Natural killer cell (primary cell): ENCODE measurements around the gene GNG2. TPM values are rescaled to one million over a fixed set of nuclear protein-coding genes. Genes with fewer than 3 reads are reported as not detected.

ENCODE experiments used
- ATAC-seq, 3 donors: fragments of 150-1000 bp in 2 of 3; fragments of 200-7000 bp in 1 of 3; cut with Tn5 transposase; 1 replicate in 1 of 3; 2 replicates in 2 of 3; pipeline ENCODE4 v1.10.0; 2021; ENCODE audit warnings: mild to moderate bottlenecking in 2 of 3, moderate library complexity in 2 of 3
- DNase-seq, 2 donors: peaks; one replicate each; pipeline versions ENCODE4 v3.0.0 to v3.0.0-alpha.2; 2013 to 2021; ENCODE audit warnings: mixed read lengths in 1 of 2
- H3K27ac ChIP-seq: one replicate; pipeline ENCODE4 v1.5.1; 2013; ENCODE audit warnings: mild to moderate bottlenecking, low read length
- H3K27me3 ChIP-seq: one replicate; pipeline ENCODE4 v1.6.1; 2013; ENCODE audit warnings: low read length; ENCODE audit not compliant: control insufficient read depth, insufficient read depth
- H3K36me3 ChIP-seq: one replicate; pipeline ENCODE4 v1.6.1; 2013; ENCODE audit warnings: low read length; ENCODE audit not compliant: control insufficient read depth, insufficient read depth
- H3K4me1 ChIP-seq: one replicate; pipeline ENCODE4 v1.6.1; 2013; ENCODE audit warnings: low read length; ENCODE audit not compliant: control insufficient read depth, insufficient read depth
- H3K4me3 ChIP-seq: one replicate; pipeline ENCODE4 v1.5.1; 2013; ENCODE audit warnings: low read length
- H3K9me3 ChIP-seq: one replicate; pipeline ENCODE4 v1.6.1; 2013; ENCODE audit warnings: low read length; ENCODE audit not compliant: control insufficient read depth, insufficient read depth
- H3K27ac Mint-ChIP-seq, 2 donors: one replicate each; pipeline ENCODE4 v1.8.0; 2022; ENCODE audit warnings: mild to moderate bottlenecking in 2 of 2, mixed read lengths in 2 of 2, moderate library complexity in 1 of 2
- H3K27me3 Mint-ChIP-seq, 2 donors: one replicate each; pipeline ENCODE4 v1.8.0; 2022; ENCODE audit warnings: low read depth in 2 of 2, mixed read lengths in 2 of 2
- H3K36me3 Mint-ChIP-seq: one replicate; pipeline ENCODE4 v1.8.0; 2022; ENCODE audit warnings: mixed read lengths
- H3K4me1 Mint-ChIP-seq, 2 donors: one replicate each; pipeline ENCODE4 v1.8.0; 2022; ENCODE audit warnings: mixed read lengths in 2 of 2
- H3K4me3 Mint-ChIP-seq: one replicate; pipeline ENCODE4 v1.8.0; 2022; ENCODE audit warnings: mild to moderate bottlenecking, moderate library complexity, mixed read lengths
- H3K9me3 Mint-ChIP-seq, 2 donors: one replicate each; pipeline ENCODE4 v1.8.0; 2022; ENCODE audit warnings: mixed read lengths in 2 of 2
- CTCF ChIP-seq: fragments of 200-600 bp; IDR thresholded peaks from one replicate; pipeline ENCODE4 v1.8.0; 2022; ENCODE audit warnings: antibody characterized with exemption
- WGBS: methylation state at CpG from one replicate; pipeline ENCODE4 v1.1.7; 2013; ENCODE audit warnings: missing lambda C conversion rate; ENCODE audit not compliant: insufficient coverage; 5-methylcytosine and 5-hydroxymethylcytosine counted together
- intact Hi-C: fragments of 100-400 bp; cut with micrococcal nuclease; formaldehyde crosslinking; loops from one replicate; pipeline ENCODE4 v1.14.2; 2022
- total RNA-seq, 4 donors: library from RNA; stranded (reverse); fragments of 120-200 nt in 1 of 4; gene quantifications; one replicate each; pipeline versions ENCODE4 v1.2.3 to v1.2.4, GENCODE V29; 2013 to 2022

The GNG2 gene
- total RNA-seq, 3 donors from 2014 or later (not counting 1 experiment from before 2014, with no cell fraction given) = 552 to 653 (median 582) TPM

- H3K4me3 Mint-ChIP-seq = no peak overlapping the region
- peaks cover 49% of the 10 kb centered on the region for H3K36me3 ChIP-seq
Observed at GRCh38 chr14:52011523-52011922, 151.1 kb downstream of the GNG2 start.

GRCh38 chr14:52012635-52013034 is 152.2 kb downstream of the GNG2 start:
- Histone ChIP-seq H3K27me3 (no peaks in the 10 kb centered on the region), H3K4me1 (no peaks in the 10 kb centered on the region), H3K9me3 (no peaks in the 10 kb centered on the region), H3K27ac (no peak overlapping the region), H3K36me3 (peaks cover 38% of the 10 kb centered on the region), H3K4me3 (no peak overlapping the region)
- no peak for DNase-seq
- H3K4me3 Mint-ChIP-seq = no peak overlapping the region
- ATAC-seq = no peak
- no peak overlapping the region for H3K27ac Mint-ChIP-seq
- WGBS = 92% methylated on average over 4 of the region's 4 CpGs
- H3K36me3 Mint-ChIP-seq = peaks cover 10% of the 10 kb centered on the region
- H3K4me1 Mint-ChIP-seq = no peaks in the 10 kb centered on the region
- intact Hi-C loops = no loop called here
- peaks cover 8 to 11% of the 10 kb centered on the region in 2 donors for H3K27me3 Mint-ChIP-seq
- TF ChIP-seq CTCF = no peak
- H3K9me3 Mint-ChIP-seq = no peaks in the 10 kb centered on the region

More at GRCh38 chr14:52011523-52011922, 151.1 kb downstream of the GNG2 start:
- Mint-ChIP-seq H3K36me3 (peaks cover 10% of the 10 kb centered on the region), H3K27ac (no peak overlapping the region), H3K27me3 (peaks cover under 1 to 3% of the 10 kb centered on the region in 2 donors), H3K9me3 (no peaks in the 10 kb centered on the region), H3K4me1 (peaks cover 0 to 1% of the 10 kb centered on the region in 2 donors)
- no peak overlapping the region for H3K4me3 ChIP-seq
- ATAC-seq (no peak), DNase-seq (no peak)
- intact Hi-C loops = no loop called here
- H3K9me3 ChIP-seq = no peaks in the 10 kb centered on the region
- H3K27me3 ChIP-seq = no peaks in the 10 kb centered on the region
- 97% methylated on average over 9 of the region's 9 CpGs for WGBS
- no peak for TF ChIP-seq CTCF
- no peak overlapping the region for H3K27ac ChIP-seq
- H3K4me1 ChIP-seq = no peaks in the 10 kb centered on the region

GRCh38 chr14:52013984-52014600 is 153.7 kb downstream of the GNG2 start:
- no peaks in the 10 kb centered on the region for H3K27me3 ChIP-seq
- ATAC-seq (peak in 1 of 3 donors; percentile 42), DNase-seq (peak in 1 of 2 donors; percentile 21)
- no peak overlapping the region for H3K4me3 Mint-ChIP-seq
- no peak overlapping the region for H3K27ac ChIP-seq
- H3K4me3 ChIP-seq = no peak overlapping the region
- no peak overlapping the region for H3K27ac Mint-ChIP-seq
- no peaks in the 10 kb centered on the region for H3K9me3 ChIP-seq
- H3K36me3 ChIP-seq = peaks cover 23% of the 10 kb centered on the region
- no peaks in the 10 kb centered on the region for H3K36me3 Mint-ChIP-seq
- H3K27me3 Mint-ChIP-seq = peaks cover 8 to 11% of the 10 kb centered on the region in 2 donors
- no peaks in the 10 kb centered on the region for H3K4me1 ChIP-seq
- no peaks in the 10 kb centered on the region for H3K4me1 Mint-ChIP-seq
- WGBS = 81% methylated on average over 9 of the region's 11 CpGs
- intact Hi-C loops = no loop called here
- no peaks in the 10 kb centered on the region for H3K9me3 Mint-ChIP-seq
- TF ChIP-seq CTCF = no peak
